Endodermal cell (in vitro differentiated cells): ENCODE results near the gene CRISPLD2. TPM values are rescaled to one million over a fixed set of nuclear protein-coding genes. Genes with fewer than 3 reads are reported as not detected.

Source experiments
- DNase-seq: peaks from one replicate; pipeline ENCODE4 v3.0.0-alpha.2; 2017
- H3K27ac ChIP-seq: 2 replicates; pipeline ENCODE4 v1.5.1; 2013; ENCODE audit warnings: mild to moderate bottlenecking, low read depth, low read length, moderate library complexity
- H3K27me3 ChIP-seq: 2 replicates; pipeline ENCODE4 v1.6.1; 2013; ENCODE audit warnings: mild to moderate bottlenecking, low read length, moderate library complexity; ENCODE audit not compliant: insufficient read depth, control insufficient read depth, poor library complexity, severe bottlenecking
- H3K36me3 ChIP-seq: 2 replicates; pipeline ENCODE4 v1.7.0; 2013; ENCODE audit warnings: mild to moderate bottlenecking, low read length, moderate library complexity; ENCODE audit not compliant: control insufficient read depth, insufficient read depth
- H3K4me1 ChIP-seq: one replicate; pipeline ENCODE4 v1.7.0; 2013; ENCODE audit warnings: low read length; ENCODE audit not compliant: control insufficient read depth, insufficient read depth
- H3K4me3 ChIP-seq: 2 replicates; pipeline ENCODE4 v1.5.1; 2013; ENCODE audit warnings: mild to moderate bottlenecking, low read length, moderate library complexity
- H3K9ac ChIP-seq: 2 replicates; pipeline ENCODE4 v1.6.1; 2013; ENCODE audit warnings: mild to moderate bottlenecking, low read length, moderate library complexity; ENCODE audit not compliant: poor library complexity, severe bottlenecking; ENCODE audit errors: extremely low read depth
- H3K9me3 ChIP-seq: 2 replicates; pipeline ENCODE4 v1.6.1; 2013; ENCODE audit warnings: mild to moderate bottlenecking, low read length, moderate library complexity; ENCODE audit not compliant: control insufficient read depth
- H3K27ac Mint-ChIP-seq: 2 replicates; pipeline ENCODE4 v1.8.0; 2020; ENCODE audit warnings: mixed read lengths
- H3K27me3 Mint-ChIP-seq: 2 replicates; pipeline ENCODE4 v1.8.0; 2021; ENCODE audit warnings: mild to moderate bottlenecking, mixed read lengths; ENCODE audit not compliant: insufficient read depth
- H3K36me3 Mint-ChIP-seq: 2 replicates; pipeline ENCODE4 v1.8.0; 2020; ENCODE audit warnings: low read depth, mixed read lengths
- H3K4me1 Mint-ChIP-seq: 2 replicates; pipeline ENCODE4 v1.8.0; 2020; ENCODE audit warnings: mixed read lengths
- H3K4me3 Mint-ChIP-seq: 2 replicates; pipeline ENCODE4 v1.8.0; 2020; ENCODE audit warnings: mild to moderate bottlenecking, moderate library complexity, mixed read lengths
- H3K9me3 Mint-ChIP-seq: 2 replicates; pipeline ENCODE4 v1.8.0; 2020; ENCODE audit warnings: mild to moderate bottlenecking, mixed read lengths
- WGBS, 2 experiments: methylation state at CpG; one replicate each; pipeline versions ENCODE4 v1.1.5 to v1.1.7; 2013; ENCODE audit warnings: missing lambda C conversion rate in 2 of 2, mixed read lengths in 1 of 2; ENCODE audit not compliant: insufficient coverage in 1 of 2, insufficient read length in 1 of 2; 5-methylcytosine and 5-hydroxymethylcytosine counted together
- total RNA-seq, 2 donors: library from RNA; stranded (reverse); fragmentation: NEBNext Ultra II Directional in 1 of 2; extraction: Animal tissue kit (Norgen Biotek cat#: 25700) in 1 of 2; gene quantifications; 2 replicates in 1 of 2; 3 replicates in 1 of 2; pipeline ENCODE4 v1.2.1, GENCODE V29; 2021
- TF ChIP-seq, protein P1 (sequence below): fragments of 200-600 bp; sonication (generic); conservative IDR thresholded peaks from 2 replicates; pipeline ENCODE4 v1.5.0; 2021; ENCODE audit warnings: antibody characterized with exemption, mild to moderate bottlenecking

The CRISPLD2 gene
- total RNA-seq, 2 donors from 2014 or later = 5.0 to 9.3 TPM

DNA sequence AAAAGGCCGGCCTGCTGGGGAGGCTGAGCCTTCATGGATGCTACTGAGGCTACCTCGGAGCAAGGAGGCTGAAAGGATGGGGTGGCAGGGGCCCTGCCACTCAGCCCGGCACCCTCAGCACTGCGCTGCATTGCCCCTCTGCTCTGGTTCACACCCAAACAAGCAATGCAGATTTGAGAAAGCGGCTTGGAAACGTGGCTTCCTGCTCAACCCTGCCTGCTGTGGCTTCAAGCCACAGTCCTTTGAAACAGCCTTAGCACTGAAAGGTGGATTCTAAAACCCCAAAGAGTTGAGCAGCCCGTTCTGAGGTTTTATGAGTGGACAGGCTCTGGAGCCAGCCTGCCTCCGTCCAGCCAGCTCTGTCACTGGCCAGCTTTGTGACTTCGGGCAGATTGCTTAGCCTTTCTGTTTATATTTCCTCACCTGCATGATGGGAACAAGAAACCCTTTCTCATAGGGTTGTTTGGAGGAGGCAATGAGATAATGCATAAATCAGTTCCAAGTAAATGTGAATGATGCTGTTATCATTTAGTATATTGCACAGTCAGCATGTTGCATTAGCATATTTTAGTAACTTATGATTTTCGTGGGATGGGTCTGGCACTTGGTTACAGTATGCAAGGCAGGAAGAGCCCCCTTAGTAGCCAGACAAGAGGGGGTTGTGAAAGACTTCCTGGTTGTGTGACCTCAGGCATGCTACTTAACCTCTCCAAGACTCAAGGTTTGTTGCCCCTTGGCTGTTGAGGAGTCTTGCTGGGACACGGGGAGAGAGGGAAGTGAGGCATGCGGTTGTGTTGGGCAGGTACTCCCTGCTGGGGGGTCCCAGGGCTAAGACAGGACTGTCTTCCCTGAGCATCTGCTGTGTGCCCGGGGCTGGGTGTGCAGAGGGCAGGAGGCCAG, 23.6 kb downstream of the CRISPLD2 start:
- Histone ChIP-seq H3K36me3 (no peaks in the 10 kb centered on the region), H3K27ac (no peak overlapping the region), H3K4me1 (peaks cover 3% of the 10 kb centered on the region), H3K9ac (no peak overlapping the region), H3K27me3 (peaks cover 29% of the 10 kb centered on the region), H3K4me3 (no peak overlapping the region), H3K9me3 (no peaks in the 10 kb centered on the region)
- no peaks in the 10 kb centered on the region for H3K36me3 Mint-ChIP-seq
- peak overlapping the region; percentile 56 for H3K4me3 Mint-ChIP-seq
- H3K9me3 Mint-ChIP-seq = no peaks in the 10 kb centered on the region
- peaks cover 37% of the 10 kb centered on the region for H3K27me3 Mint-ChIP-seq
- TF ChIP-seq, protein P1, sequence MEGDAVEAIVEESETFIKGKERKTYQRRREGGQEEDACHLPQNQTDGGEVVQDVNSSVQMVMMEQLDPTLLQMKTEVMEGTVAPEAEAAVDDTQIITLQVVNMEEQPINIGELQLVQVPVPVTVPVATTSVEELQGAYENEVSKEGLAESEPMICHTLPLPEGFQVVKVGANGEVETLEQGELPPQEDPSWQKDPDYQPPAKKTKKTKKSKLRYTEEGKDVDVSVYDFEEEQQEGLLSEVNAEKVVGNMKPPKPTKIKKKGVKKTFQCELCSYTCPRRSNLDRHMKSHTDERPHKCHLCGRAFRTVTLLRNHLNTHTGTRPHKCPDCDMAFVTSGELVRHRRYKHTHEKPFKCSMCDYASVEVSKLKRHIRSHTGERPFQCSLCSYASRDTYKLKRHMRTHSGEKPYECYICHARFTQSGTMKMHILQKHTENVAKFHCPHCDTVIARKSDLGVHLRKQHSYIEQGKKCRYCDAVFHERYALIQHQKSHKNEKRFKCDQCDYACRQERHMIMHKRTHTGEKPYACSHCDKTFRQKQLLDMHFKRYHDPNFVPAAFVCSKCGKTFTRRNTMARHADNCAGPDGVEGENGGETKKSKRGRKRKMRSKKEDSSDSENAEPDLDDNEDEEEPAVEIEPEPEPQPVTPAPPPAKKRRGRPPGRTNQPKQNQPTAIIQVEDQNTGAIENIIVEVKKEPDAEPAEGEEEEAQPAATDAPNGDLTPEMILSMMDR = no peak
- DNase-seq = no peak
- H3K27ac Mint-ChIP-seq = no peak overlapping the region
- peaks cover 32% of the 10 kb centered on the region for H3K4me1 Mint-ChIP-seq
- WGBS, 2 experiments = 77 to 82% methylated on average over 8 to 13 of the region's 13 CpGs

DNA sequence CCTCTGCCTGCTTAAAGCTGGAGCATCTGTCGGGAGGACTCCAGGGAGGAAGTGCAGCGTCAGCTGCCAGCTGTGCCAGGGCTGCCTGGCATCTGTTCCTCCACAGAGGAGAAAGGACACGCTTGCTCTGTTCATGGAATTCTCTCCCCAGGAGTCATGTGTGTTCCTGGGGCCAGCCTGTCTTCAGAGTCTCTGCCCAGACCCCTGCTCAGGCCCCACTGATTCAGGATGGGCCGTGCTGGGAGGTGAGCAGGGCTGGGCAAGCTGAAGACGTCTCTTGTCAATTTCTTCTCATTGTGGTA, 24.2 kb downstream of the CRISPLD2 start:
- TF ChIP-seq, protein P1 = no peak
- Mint-ChIP-seq H3K27me3 (peaks cover 37% of the 10 kb centered on the region), H3K4me1 (peaks cover 34% of the 10 kb centered on the region), H3K27ac (no peak overlapping the region), H3K36me3 (no peaks in the 10 kb centered on the region), H3K4me3 (no peak overlapping the region), H3K9me3 (no peaks in the 10 kb centered on the region)
- H3K27ac ChIP-seq = no peak overlapping the region
- peaks cover 29% of the 10 kb centered on the region for H3K27me3 ChIP-seq
- peaks cover 3% of the 10 kb centered on the region for H3K4me1 ChIP-seq
- H3K36me3 ChIP-seq = no peaks in the 10 kb centered on the region
- no peak overlapping the region for H3K4me3 ChIP-seq
- DNase-seq = no peak
- no peaks in the 10 kb centered on the region for H3K9me3 ChIP-seq
- no peak overlapping the region for H3K9ac ChIP-seq
- 76 to 85% methylated on average over 4 to 5 of the region's 5 CpGs for WGBS, 2 experiments

GRCh38 chr16:84844559-84845495, 25.0 kb downstream of the CRISPLD2 start:
- H3K27me3 Mint-ChIP-seq = peaks cover 37% of the 10 kb centered on the region
- Histone ChIP-seq H3K4me3 (no peak overlapping the region), H3K4me1 (peaks cover 3% of the 10 kb centered on the region), H3K36me3 (no peaks in the 10 kb centered on the region), H3K27me3 (peaks cover 29% of the 10 kb centered on the region), H3K9ac (no peak overlapping the region), H3K27ac (no peak overlapping the region), H3K9me3 (no peaks in the 10 kb centered on the region)
- peaks cover 34% of the 10 kb centered on the region for H3K4me1 Mint-ChIP-seq
- no peaks in the 10 kb centered on the region for H3K9me3 Mint-ChIP-seq
- no peak overlapping the region for H3K27ac Mint-ChIP-seq
- no peaks in the 10 kb centered on the region for H3K36me3 Mint-ChIP-seq
- H3K4me3 Mint-ChIP-seq = no peak overlapping the region
- DNase-seq = peak; percentile 83
- TF ChIP-seq, protein P1 = no peak
- WGBS, 2 experiments = 69 to 71% methylated on average over 20 to 26 of the region's 26 CpGs
